Stimulated activated CD4-positive, alpha-beta T cell treated with anti-CD3 and anti-CD28 coated beads, Interleukin-2, amount 100 ng/mL, for 24 hours (primary cell): ENCODE results near the gene EFNA5.
"Not testable (repeated sequence)": the region's sequence is repeated elsewhere in the genome, so short reads cannot be mapped to it uniquely, and the experiment has no call there.

ENCODE experiments used
- DNase-seq, 2 donors: peaks; one replicate each; pipeline ENCODE4 v3.0.0-alpha.2; 2020

The EFNA5 gene

DNA sequence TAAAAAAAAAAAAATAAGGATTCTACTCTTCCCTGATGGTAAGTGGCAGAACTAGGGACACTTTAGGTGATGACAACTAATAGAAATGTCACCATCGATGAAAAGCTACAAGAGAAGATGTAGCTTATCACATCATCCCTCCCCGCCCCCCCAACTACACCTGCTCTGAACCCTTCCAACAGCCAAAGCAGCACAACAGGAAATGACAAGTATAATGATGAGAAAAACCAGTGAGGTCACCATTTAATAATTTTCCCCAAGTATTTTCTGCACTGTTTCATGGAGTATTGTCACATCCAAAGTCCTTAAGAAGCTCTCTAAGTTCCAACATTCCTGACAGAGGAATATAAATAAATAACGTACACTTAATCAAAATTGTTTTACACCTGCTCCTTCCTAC lies 221.4 kb downstream of the EFNA5 start:
- no peak for DNase-seq

DNA sequence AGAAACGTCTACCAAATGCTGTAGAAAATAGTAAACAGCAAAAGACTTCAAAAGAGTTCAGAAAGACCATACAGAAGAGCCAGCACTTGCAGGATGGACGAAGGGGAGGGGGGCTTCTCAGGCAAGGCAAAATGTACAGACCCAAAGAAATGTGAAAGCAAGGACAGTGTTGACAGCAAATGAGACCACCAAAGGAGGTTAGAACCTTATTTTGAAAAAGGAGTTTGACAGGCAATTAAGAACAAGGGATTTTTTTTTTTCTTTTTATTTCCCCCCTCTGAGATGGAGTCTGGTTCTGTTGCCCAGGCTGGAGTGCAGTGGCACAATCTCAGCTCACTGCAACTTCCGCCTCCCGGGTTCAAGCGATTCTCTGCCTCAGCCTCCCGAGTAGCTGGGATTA lies 223.2 kb downstream of the EFNA5 start:
- DNase-seq: no peak

DNA sequence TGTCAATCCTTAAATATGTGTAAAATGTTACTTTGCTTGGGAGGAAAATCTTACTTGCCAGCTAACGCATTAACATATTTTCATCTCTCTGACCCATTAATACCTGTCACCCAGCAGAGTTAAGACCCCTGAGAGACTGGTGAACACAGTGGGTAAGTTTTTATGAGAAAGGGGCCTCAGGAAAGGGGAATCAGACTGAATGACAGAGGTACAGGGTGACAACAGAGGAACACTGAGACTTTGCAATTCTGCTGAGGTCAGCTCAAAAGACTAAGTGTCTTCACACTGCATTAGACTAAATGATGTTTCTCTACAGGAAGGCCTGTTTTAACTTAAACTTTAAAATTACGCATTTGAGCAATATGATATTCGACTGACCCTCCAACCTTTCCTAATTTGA lies 223.8 kb downstream of the EFNA5 start:
- no peak for DNase-seq

DNA sequence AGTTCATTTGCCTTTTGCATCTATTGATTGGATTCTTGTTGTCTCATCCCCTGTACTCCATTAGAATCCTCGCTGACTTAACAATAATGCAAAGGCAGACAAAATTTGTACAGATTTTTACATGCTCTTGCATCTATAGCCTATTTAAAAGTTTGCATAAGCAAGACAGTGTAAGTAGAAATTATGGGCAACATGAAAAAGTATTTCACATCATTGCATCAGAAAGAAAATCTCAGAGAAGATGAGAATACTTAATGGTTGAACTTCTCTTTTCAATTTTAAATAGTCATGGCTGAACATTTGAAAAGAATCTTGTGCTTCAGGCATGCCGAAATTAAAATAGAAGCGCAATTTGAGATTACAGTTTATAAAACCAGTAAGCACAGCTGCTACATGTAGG lies 226.4 kb downstream of the EFNA5 start:
- DNase-seq: no peak

DNA sequence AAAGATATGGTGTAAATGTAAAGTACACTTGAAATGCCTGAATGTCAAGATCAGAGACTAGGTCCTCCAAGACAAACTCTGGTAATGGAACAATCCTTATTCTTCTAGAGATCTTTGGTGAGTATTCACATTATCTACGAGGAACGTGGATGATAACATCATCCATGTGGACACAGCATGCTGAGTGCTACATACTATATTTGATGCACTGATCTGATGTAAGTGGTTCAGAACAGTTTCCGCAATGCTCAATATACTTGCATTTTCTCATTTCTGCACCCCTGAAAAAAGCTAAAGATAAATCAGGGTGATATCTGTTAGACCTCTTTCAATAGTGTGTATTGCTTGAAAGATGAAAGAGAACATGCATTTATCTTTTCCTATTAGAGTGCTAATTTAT lies 226.8 kb downstream of the EFNA5 start:
- DNase-seq: no peak

DNA sequence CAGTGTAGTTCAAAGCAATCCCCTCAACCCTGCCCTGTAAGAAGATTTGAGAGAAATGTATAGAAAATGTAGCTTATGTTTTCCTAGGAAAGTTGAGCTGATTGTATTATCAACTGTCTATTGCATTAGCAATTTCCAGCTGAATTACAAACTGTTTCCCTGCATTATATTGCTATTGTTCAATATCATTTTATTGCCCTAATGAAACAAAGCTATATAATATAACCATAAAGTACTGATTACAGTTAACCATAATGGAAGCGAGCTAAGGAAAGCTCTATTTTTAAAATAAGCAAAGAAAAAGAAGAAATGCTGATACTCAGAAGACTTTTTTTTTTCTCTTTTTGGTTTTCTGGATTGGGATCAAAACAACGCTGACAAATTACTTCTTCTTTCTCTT lies 228.3 kb downstream of the EFNA5 start:
- no peak for DNase-seq

DNA sequence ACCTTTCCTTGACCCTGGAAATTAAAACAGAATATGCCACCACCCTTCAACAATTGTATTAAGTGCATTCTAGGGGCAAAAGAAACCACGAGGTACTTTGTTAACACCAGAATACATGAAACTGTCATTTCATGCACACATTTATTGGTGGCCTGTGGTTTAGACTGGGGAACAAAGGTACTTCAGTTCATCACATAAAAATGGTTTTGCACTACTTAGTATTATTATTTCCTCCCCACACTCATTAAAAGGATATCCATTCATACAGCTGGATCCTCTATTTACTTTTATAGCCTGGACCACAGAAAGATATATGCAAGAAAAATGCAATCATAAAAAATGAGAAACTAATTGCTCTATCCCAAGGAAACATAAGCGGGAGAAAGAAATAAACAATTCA lies 230.9 kb downstream of the EFNA5 start:
- no peak for DNase-seq

DNA sequence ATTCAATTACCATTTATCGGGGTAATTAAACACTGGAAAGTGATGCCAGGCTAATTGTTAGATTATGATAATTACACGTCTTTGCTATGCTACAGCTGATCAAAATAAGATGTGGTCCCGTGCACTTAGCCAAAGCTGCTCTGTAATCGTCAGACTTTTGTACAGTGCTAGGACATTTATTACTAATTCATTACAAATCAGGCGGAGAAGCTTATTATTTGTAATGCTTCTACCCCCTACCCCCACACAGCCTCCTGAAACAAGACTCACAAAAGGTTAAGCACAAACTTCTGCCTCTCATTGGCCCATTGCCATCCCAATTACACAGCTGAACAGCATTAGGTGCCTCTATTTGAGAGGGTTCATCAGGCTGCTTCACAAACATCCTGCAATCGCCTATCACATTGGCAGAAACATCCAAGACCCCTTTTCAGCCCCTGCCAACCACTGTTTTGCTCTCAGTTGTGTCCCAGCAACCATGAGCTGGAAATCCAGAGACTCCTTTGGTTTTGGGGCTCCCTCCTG lies 232.7 kb downstream of the EFNA5 start:
- DNase-seq: no peak

DNA sequence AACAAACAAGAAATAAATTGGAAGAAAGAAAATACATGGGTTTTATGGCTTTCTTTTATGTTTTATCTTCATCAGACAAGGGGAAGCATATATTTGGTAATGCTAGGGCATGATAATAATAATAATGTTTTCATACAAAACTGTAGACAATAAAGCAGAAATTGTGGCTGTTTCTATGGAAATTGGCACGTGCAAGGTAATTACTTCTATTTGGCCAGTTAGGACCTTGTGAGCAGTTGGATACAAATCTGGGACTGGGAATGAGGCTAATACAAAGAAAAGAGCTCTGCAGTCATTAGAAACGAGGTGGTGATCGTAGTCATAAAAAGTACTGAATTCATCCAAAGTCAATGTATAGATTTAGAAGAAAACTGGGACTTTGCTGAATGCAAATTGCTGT lies 233.6 kb downstream of the EFNA5 start:
- DNase-seq: no peak

DNA sequence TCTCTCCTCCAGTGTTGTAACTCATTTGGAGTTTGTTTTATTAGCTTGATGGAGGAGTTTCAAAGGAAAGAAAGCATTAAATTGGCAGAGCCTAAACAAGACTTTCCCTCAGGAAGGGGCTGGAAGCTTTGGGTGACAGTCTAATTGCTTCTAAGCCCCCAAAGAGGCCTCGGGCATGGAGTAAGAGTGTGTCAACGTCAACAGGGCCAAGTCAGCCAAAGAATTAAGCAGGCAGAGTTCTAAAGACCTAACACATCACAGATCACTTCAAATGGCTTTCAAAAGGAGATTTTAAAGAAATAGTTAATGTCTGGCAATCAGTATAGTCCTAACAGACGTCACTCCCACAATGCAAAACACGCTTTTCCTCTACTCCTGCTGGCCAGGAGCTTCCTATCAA lies 234.5 kb downstream of the EFNA5 start:
- no peak for DNase-seq

DNA sequence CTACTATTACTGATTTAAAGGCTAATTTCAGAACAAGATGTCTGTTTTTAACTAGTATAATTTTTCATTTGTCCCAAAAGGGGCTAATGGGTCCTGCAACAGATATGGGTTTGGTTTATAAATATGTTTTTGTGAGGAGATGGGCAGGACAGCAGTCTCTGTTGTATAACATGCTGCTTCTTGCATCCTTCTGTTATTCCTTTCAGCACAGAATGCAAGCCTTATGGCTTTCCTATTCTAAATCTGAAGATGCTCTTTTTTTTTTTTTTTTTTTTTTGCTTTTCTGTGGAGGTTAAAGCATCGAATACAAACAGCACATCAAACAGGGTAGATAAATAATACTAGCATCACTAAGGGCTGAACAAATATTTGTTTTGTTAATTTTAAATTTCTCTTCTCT lies 235.7 kb downstream of the EFNA5 start:
- no peak for DNase-seq

DNA sequence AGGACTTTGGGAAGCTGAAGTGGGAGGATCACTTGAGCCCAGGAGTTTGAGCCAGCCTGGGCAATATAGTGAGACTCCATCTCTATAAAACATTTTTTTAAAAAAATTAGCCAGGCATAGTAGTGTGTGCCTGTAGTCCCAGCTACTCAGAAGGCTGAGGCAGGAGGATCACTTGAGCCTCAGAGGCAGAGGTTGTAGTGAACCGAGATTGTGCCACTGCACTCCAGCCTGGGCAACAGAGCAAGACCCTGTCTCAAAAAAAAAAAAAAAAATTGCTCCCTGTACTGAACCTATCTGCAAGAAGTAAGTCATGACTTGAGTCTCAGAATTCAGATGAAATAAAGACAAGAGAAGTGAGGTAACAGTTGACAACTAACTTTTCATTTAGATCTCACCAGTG lies 237.1 kb downstream of the EFNA5 start:
- not testable (repeated sequence) for DNase-seq

DNA sequence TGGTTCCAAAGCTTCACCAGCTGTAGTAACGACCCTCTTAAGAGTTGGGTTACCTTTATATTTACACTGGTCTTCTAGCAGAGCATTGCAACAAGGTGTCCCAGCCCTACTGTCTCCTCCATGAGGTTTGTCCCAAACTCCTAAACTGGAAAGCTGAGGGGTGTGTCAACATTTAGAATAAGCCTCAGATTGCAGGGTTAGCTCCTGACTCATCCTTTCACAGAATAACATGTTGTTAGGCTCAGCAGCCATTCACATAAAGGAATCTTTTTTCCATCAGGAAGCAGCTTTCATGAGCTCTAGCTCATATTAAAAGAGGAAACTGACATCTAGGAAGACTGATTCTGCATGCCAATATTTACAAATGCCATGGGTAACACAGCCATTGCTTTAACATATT lies 238.7 kb downstream of the EFNA5 start:
- DNase-seq: no peak

DNA sequence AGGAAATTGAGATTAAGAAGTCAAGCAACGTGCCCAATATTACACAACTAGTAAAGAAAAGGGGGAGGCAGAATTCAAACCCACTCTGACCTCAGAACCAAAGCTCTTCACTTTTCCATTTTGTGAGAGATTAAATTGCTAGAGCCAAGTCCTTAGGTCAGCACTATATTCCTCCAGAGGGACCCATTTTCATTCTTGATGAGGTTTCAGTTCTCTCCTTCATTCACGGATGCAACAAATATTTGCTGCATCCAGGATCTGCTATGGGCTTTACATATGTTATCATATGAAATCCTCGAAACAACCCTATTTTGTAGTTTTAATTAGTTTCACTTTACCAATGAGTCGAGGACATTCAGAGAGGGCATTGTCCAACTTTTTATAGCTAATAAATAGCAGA lies 239.2 kb downstream of the EFNA5 start:
- DNase-seq: no peak

DNA sequence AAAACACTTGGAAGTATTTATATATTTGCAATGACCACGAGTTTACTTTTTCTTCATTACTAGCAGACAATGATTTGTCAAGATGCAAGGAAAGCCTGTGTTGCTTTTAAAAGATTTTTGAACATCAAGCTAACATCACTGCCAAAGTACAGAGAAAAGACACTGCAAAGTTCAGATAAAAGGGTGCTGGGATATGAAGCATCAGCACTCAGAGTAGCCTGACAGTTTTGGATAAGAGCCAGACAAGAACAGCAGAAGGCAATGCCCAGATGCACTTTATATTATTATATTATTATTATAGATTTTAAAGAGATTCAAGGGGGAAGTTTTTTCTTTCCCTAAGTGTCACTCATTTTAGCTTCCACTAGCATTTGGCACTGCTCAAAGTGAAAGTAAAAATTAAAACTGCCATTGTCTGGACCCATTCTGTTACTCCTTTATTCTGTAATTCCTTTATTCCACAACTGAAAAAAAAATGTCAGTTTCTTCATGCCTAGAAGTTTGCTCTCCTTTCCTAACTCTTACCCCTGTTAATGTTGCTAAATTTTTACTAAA lies 240.6 kb downstream of the EFNA5 start:
- no peak for DNase-seq

DNA sequence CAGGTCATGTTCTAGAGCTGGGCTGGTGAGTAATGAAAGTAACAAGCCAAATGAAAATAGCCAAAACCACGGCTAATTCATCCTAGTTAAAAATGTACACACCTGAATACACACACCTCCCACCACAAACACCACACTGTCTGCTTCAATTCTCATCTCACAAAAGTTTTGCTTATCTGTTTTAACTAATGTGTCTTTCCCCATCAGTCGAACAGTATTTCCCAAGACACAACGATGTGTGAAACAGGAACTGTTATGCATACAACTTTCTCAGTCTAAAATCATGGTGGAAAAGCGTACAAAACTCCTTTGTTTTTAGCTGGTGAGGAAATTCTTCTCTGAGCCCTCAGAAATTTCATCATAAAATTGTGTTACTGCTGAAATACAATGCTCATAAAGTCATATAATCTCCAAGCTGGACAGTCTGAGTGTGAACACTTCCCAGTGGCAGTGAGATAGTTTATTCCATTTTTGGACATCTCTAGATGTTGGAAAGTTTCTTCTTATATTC lies 242.4 kb downstream of the EFNA5 start:
- no peak for DNase-seq

DNA sequence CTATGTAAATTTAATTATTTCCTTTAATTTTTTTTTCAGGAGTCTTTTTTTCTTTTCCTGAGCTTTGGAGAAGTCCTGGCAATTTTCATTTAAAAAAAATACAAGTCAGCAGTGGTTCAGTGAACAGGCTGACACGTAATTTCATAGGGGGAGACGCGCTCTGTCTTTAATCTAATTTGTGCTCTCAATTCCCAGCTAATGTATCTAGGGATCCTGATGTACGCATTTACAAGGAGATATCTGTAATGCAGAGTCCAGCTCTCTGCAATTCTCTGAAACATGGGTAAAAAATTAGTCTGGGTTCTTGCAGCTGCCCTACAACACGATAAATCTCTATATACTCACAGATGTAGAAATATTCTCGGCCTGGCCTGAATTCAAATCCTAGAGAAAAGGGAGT lies 243.9 kb downstream of the EFNA5 start:
- no peak for DNase-seq

DNA sequence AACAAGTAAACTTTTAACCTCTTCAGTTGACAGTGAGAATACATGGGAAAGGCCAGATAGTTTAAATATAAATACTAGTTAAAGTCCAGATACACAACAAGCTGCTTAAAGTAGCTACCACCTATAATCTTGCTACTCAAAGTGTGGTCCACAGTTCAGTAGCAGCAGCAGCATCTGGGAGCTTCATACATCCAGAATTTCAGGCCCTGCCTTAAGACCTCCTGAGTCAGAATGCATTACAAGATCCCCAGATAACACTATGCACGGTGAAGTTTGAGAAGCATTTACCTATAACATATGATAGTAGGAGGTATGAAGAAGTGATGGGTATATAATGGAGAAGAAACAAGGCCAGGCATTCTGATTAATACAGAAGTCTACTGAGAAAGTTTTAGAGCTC lies 244.5 kb downstream of the EFNA5 start:
- no peak for DNase-seq

DNA sequence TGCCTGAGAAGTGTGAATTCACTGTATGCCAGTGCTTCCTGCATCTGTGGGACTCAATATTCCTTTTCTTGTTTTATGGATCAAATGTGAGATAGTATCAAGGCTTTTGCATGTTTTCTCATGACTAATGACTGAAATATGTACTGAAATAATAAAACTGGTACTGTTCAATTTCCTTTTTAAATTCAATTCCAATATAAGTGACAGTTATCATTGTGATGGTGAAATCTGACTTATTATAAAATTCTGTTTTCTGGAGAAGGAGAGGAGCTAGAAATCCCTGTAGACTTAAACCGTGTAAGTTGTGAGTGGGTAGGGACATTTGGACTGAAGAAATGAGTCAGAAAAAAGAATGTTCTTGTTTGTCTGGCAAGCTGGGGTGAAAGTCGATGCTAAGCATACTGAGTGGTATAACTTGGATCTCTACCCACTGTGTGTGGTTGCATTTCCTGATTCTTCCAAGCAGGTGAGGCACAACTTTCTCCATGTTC lies 245.2 kb downstream of the EFNA5 start:
- no peak for DNase-seq

DNA sequence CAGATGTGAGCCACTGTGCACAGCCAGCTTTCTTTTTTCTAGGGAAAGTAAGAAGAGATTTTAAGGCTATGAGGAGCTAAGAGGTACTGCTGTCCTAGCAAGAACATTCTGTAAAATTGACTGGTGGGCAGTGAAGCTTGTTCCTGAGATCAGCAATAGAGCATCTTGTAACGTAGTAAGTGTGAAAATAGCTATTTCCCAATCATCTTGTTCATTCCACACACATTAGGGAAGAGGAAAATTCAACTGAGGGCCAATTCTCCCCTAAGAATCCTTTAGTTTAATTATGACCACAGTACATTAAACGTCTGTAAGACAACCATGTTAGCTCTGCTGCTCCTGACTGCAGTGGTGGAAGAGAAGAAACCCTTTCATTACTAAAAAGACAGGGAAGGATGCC lies 246.2 kb downstream of the EFNA5 start:
- no peak for DNase-seq

DNA sequence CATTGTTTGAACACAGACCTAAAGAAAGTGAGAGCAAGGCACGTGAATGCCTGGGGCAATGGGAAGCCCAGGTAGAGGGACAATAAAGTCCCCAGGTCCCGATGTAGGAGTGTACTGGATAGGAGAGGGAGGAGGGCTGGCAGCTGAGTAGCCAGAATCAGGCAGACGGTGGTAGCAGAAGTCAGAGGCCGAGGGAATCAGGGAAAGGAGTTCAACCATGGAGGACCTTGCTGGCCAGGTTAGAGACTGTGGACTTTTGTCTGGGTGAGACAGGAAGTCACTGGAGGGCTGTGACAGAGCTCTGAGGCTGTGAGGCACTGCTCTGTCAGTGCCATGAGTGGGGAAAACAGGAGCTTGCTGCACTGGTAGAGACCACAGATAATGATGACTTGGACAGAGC lies 248.2 kb downstream of the EFNA5 start:
- DNase-seq: no peak

DNA sequence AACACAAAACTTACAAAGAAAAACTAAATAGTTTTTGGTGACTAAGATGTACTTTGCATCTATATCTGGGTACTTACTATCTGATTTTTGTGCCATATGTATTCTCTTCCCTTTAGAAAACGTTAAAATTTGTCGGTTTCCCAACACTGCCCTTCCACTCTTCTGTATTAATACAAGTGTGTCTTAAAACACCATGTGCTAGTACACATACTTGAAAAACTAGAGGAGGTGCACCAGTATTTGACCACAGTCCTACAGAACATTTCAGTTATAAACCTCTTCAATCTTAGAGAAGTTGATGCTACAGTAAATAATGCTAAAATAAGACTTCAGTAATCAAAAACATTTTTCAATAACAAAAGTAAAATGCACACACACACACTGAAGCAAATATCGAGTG lies 251.2 kb downstream of the EFNA5 start:
- DNase-seq: no peak

DNA sequence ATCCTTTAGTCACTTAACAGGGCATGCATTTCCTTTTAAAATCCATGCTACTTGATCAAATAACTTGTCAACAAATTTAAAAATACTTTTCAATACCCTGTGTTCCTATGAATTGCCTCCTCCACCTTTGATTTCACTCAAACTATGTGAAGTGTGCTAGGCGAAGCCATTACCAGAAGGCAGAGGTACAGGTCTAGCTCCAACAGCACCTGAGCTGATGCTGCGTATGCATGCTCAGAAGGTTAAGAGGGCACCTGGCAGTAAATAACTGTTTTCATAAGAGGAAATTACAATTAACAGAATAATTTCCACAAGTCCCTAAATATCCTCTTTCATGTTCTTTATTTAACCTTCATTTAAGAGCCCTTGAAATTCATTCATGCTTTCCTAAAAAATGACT lies 251.8 kb downstream of the EFNA5 start:
- DNase-seq: no peak

DNA sequence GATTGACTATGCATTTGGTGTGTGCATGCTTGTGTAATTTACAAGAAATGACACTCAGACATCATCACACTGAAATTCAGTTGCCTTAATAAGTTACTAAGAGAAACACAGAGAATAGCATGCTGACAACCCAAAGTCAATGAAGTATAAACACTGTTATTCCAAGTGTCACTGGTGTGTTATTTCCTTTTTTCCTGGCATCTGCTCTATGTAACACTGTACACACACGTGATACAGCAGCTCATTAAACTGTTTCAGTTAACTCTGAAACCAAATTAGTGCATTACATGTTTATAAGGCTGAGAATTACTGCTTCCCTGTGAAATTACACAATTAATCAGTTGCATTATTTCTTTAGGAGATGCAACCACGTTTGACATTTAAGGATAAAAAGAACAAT lies 252.7 kb downstream of the EFNA5 start:
- DNase-seq: no peak

DNA sequence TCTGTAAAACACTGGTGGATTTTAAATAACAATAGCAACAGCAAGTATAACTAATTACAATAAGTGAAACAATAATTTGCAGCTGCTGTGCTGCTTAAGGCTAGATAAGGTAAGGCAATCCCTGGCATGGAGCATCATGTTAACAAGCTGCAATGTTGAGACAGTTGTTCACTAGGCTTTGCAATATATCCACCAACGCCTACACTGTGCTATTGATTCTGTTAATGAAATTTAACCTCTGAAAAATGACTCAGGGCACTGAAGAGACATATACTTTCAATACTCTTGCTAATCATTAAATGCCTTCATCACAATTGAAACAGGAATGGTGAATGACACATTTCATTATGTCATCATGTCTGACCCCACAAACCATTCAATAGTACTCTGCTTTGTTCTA lies 255.0 kb downstream of the EFNA5 start:
- no peak for DNase-seq
